ENCODE results near the gene MYH15. TPM values are rescaled to one million over a fixed set of nuclear protein-coding genes. Genes with fewer than 3 reads are reported as not detected.

Gene MYH15
- total and polyA plus RNA-seq, 10 of the 15 experiments (the other 5 are each of a cell fraction or from before 2014, with no cell fraction given): 0.05 to 0.27 (median 0.09) TPM; not detected in 1

DNA sequence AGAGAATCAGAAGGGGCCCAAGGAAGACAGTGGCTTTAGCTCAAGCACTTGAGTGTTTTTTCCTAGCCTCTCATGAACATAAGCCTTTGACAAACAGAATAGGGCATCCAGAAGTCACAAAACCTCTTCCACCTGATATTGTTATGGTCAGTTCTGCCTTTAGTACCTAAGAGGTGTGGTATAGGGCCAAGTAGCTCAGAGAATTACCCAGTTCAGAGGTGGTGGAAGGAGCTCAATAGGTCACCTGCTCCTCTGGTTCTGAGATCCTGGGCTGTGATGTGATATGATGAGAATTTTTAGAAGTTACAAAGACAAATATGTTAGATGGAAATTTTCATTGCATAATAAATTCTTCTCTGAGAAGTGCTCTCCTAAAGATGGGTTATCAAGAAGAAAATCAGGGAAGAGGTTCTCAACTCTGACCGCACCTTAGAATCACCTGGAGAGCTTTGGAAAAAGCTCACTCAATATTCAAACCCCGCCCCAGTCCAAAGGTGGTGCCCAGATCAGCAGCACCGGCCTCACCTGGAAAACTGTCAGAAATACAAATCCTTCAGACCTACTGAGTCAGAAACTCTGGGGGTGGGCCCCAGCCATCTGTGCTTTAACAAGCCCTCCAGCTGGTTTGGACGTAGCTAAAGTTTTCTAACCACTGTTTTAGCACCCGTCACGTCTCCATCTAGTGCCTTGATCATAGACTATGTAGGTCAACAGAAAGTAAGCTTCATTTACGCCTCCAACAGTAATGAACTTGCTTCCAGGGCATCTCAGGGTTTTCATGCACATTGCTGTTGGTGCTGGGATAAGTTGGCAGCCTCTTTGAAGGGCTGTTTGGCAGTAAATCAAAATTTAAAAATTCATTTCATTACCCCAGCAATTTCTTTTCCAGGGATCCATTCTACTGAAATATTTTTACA lies 101.3 kb downstream of the MYH15 start (continued):
- TF ChIP-seq, protein P1, sequence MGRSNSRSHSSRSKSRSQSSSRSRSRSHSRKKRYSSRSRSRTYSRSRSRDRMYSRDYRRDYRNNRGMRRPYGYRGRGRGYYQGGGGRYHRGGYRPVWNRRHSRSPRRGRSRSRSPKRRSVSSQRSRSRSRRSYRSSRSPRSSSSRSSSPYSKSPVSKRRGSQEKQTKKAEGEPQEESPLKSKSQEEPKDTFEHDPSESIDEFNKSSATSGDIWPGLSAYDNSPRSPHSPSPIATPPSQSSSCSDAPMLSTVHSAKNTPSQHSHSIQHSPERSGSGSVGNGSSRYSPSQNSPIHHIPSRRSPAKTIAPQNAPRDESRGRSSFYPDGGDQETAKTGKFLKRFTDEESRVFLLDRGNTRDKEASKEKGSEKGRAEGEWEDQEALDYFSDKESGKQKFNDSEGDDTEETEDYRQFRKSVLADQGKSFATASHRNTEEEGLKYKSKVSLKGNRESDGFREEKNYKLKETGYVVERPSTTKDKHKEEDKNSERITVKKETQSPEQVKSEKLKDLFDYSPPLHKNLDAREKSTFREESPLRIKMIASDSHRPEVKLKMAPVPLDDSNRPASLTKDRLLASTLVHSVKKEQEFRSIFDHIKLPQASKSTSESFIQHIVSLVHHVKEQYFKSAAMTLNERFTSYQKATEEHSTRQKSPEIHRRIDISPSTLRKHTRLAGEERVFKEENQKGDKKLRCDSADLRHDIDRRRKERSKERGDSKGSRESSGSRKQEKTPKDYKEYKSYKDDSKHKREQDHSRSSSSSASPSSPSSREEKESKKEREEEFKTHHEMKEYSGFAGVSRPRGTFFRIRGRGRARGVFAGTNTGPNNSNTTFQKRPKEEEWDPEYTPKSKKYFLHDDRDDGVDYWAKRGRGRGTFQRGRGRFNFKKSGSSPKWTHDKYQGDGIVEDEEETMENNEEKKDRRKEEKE (IDR thresholded peaks at IDR 0.05): no peak
- no peak for TF ChIP-seq SKIL (IDR thresholded peaks at IDR 0.05; ENCODE audit: low read depth, poor library complexity, severe bottlenecking)

GRCh38 chr3:108407886-108408285 lies 102.5 kb downstream of the MYH15 start:
- Histone ChIP-seq H2AFZ (ENCODE audit: control insufficient read depth, low read depth, low read length) (no peak overlapping the region), H3K9me3 (replicated peaks; ENCODE audit: control insufficient read depth, insufficient read depth, low read length) (no peaks in the 10 kb centered on the region), H3K79me2 (ENCODE audit: control insufficient read depth, insufficient read depth, low read length) (no peaks in the 10 kb centered on the region), H3K4me1 (ENCODE audit: control insufficient read depth, insufficient read depth, low read length) (peaks cover 4% of the 10 kb centered on the region; the same call in 1 of the 2 replicates), H3K4me3 (no peak overlapping the region), H4K20me1 (ENCODE audit: control insufficient read depth, insufficient read depth) (no peaks in the 10 kb centered on the region), H3K36me3 (ENCODE audit: control insufficient read depth in 2 of 2, insufficient read depth in 2 of 2, low read length in 1 of 2) (no peaks in the 10 kb centered on the region), H3K27me3 (replicated peaks in 1 of 2; ENCODE audit: control insufficient read depth in 2 of 2, insufficient read depth in 2 of 2, low read length in 1 of 2) (no peaks in the 10 kb centered on the region), H3K9ac (ENCODE audit: control insufficient read depth, insufficient read depth, low read length) (no peak overlapping the region), H3K27ac (ENCODE audit: control insufficient read depth, insufficient read depth) (no peak overlapping the region), H3K4me2 (ENCODE audit: control insufficient read depth, insufficient read depth) (no peak overlapping the region)
- in situ Hi-C loops (cut with MboI): no loop called here
- no peak for FAIRE-seq
- intact Hi-C loops (cut with micrococcal nuclease; ENCODE audit: unreplicated experiment): loop anchor here (2.0 to 5.0 kb wide), 5 partner anchors 66 to 469 kb away; partner anchors contain the start of gene IFT57
- ChIA-PET RAD21 (ENCODE audit: unreplicated experiment) (interaction anchor here (1.0 to 4.8 kb wide), 2 partner anchors 185 to 255 kb away, joined by 3 to 45 read pairs; no protein-coding TSS in a partner anchor), SMC1A (ENCODE audit: uncharacterized antibody, unreplicated experiment) (interaction anchor here (1.0 to 4.1 kb wide), 10 partner anchors 10 to 468 kb away, joined by 3 to 26 read pairs (median 4); no protein-coding TSS in a partner anchor), POLR2A (no interaction called here), CTCF (interaction anchor here (0.9 to 5.0 kb wide), 9 partner anchors 18 to 732 kb away, joined by 3 to 83 read pairs (median 4); no protein-coding TSS in a partner anchor)
- ATAC-seq: peak; percentile 37
- TF ChIP-seq SP1 (IDR thresholded peaks at IDR 0.05; ENCODE audit: low read depth, low read length): no peak
- TF ChIP-seq SPI1 (IDR thresholded peaks at IDR 0.05; ENCODE audit: borderline replicate concordance, insufficient read depth, low read depth, low read length): no peak
- TF ChIP-seq KAT2A (conservative IDR thresholded peaks at IDR 0.05; ENCODE audit: control insufficient read depth, low read depth, low read length): no peak
- TF ChIP-seq NFXL1 (IDR thresholded peaks at IDR 0.05; ENCODE audit: borderline replicate concordance): no peak
- no peak for TF ChIP-seq SREBF1 (IDR thresholded peaks at IDR 0.05; ENCODE audit: low read length)
- TF ChIP-seq ZSCAN29 (IDR thresholded peaks at IDR 0.05): no peak
- no TSS peak for BruUV-seq (replicated peaks)
- 14% methylated on average over 3 of the region's 3 CpGs for WGBS (ENCODE audit: insufficient coverage, insufficient replicate concordance, low lambda C conversion rate, missing lambda C conversion rate)
- no peak for DNase-seq (ENCODE audit: low read depth, low spot score)

Data from GM12878 (cell line).